ENCODE data around the gene UBE2C. TPM values are rescaled to one million over a fixed set of nuclear protein-coding genes. Genes with fewer than 3 reads are reported as not detected.
"Not testable (repeated sequence)": the region's sequence is repeated elsewhere in the genome, so short reads cannot be mapped to it uniquely, and the experiment has no call there.

Gene UBE2C
- total RNA-seq, 1 experiment from 2014 or later = 268 TPM

- no peak overlapping the region for H3K23ac ChIP-seq (ENCODE audit: insufficient read length, low read depth, low read length)
- H3K56ac ChIP-seq (ENCODE audit: insufficient read length, low read depth, low read length) = no peak overlapping the region
- H2BK5ac ChIP-seq (ENCODE audit: insufficient read length, low read length) = no peak overlapping the region
- no CpG with 5 or more reads among the region's 11 CpGs for WGBS (ENCODE audit: extremely low coverage, insufficient read length, low lambda C conversion rate)
- H3K27ac ChIP-seq (ENCODE audit: insufficient read length, low read depth, low read length) = no peak overlapping the region
- H3K14ac ChIP-seq (ENCODE audit: insufficient read depth, low read length) = no peak overlapping the region
- H2AK5ac ChIP-seq (ENCODE audit: insufficient read length, low read length) = no peak overlapping the region
- no peaks in the 10 kb centered on the region for H3K79me2 ChIP-seq (ENCODE audit: insufficient read depth, low read length)
- H3K4me2 ChIP-seq (ENCODE audit: insufficient read depth, insufficient read length, low read length) = no peak overlapping the region
- H3K36me3 Mint-ChIP-seq (ENCODE audit: insufficient read depth in 1 of 3, low read depth in 3 of 3) = peaks cover 22 to 46% (median 40%) of the 10 kb centered on the region in 3 experiments; a peak in 6 of 7 replicates
- no peak overlapping the region for H2BK15ac ChIP-seq (ENCODE audit: low read depth, low read length)
- no peak overlapping the region for H2BK12ac ChIP-seq (ENCODE audit: insufficient read length, low read depth, low read length)
- H3K4me1 Mint-ChIP-seq = peaks cover 10 to 15% of the 10 kb centered on the region in 2 experiments
- H3K23me2 ChIP-seq (ENCODE audit: insufficient read length, low read depth, low read length, poor library complexity, severe bottlenecking) = peaks cover 4% of the 10 kb centered on the region
- TF ChIP-seq CTCF (conservative IDR thresholded peaks at IDR 0.05) = no peak
- no peaks in the 10 kb centered on the region for H3K27me3 ChIP-seq (ENCODE audit: insufficient read depth, low read length)
- no peak overlapping the region for H3K27ac Mint-ChIP-seq
- no peaks in the 10 kb centered on the region for H4K20me1 ChIP-seq (ENCODE audit: control insufficient read depth, insufficient read depth, insufficient read length)
- H3K4me3 Mint-ChIP-seq = no peak overlapping the region
- no peak overlapping the region for H3K18ac ChIP-seq (ENCODE audit: insufficient read length, low read depth, low read length)
- no peak overlapping the region for H4K5ac ChIP-seq (ENCODE audit: insufficient read length, low read depth, low read length)
- H3K27me3 Mint-ChIP-seq (ENCODE audit: low read depth) = no peaks in the 10 kb centered on the region
- H2AFZ ChIP-seq (ENCODE audit: low read length) = no peak overlapping the region
- DNase-seq = no peak
- H4K91ac ChIP-seq (ENCODE audit: insufficient read length, low read depth, low read length) = no peak overlapping the region
- H2BK120ac ChIP-seq (ENCODE audit: low read depth, low read length, poor library complexity, severe bottlenecking) = no peak overlapping the region
- H3T11ph ChIP-seq (ENCODE audit: low read length) = no peak overlapping the region
- H3K4me1 ChIP-seq (ENCODE audit: insufficient read depth, low read length) = peaks cover 5% of the 10 kb centered on the region
- no peaks in the 10 kb centered on the region for H3K79me1 ChIP-seq (ENCODE audit: insufficient read depth, low read depth, low read length, poor library complexity, severe bottlenecking)
- no peak overlapping the region for H4K8ac ChIP-seq (replicated peaks; ENCODE audit: insufficient read length, low read depth, low read length)
- no peak overlapping the region for H2BK20ac ChIP-seq (ENCODE audit: low read depth, low read length, poor library complexity, severe bottlenecking)
- H3K9me3 Mint-ChIP-seq = no peaks in the 10 kb centered on the region; a peak in 1 of 5 replicates
- H3K9ac ChIP-seq (ENCODE audit: extremely low read depth, insufficient read length, low read length) = no peak overlapping the region
- H3K4ac ChIP-seq (ENCODE audit: low read depth, low read length) = no peak overlapping the region
- H3K9me3 ChIP-seq (ENCODE audit: control insufficient read depth, low read depth, low read length) = no peaks in the 10 kb centered on the region
These were observed 15.9 kb upstream of the UBE2C start for GRCh38 chr20:45796337-45797065.

GRCh38 chr20:45797510-45797909 lies 14.9 kb upstream of the UBE2C start:
- H2AFZ ChIP-seq (ENCODE audit: low read length); H2BK15ac ChIP-seq (ENCODE audit: low read depth, low read length); H3K4ac ChIP-seq (ENCODE audit: low read depth, low read length); H2BK12ac ChIP-seq (ENCODE audit: insufficient read length, low read depth, low read length); H3K79me2 ChIP-seq (ENCODE audit: insufficient read depth, low read length); H2BK120ac ChIP-seq (ENCODE audit: low read depth, low read length, poor library complexity, severe bottlenecking); H4K5ac ChIP-seq (ENCODE audit: insufficient read length, low read depth, low read length); H3K18ac ChIP-seq (ENCODE audit: insufficient read length, low read depth, low read length); H3K9ac ChIP-seq (ENCODE audit: extremely low read depth, insufficient read length, low read length); H4K8ac ChIP-seq (replicated peaks; ENCODE audit: insufficient read length, low read depth, low read length); H3K4me1 Mint-ChIP-seq; H4K91ac ChIP-seq (ENCODE audit: insufficient read length, low read depth, low read length); H3K27me3 Mint-ChIP-seq (ENCODE audit: low read depth); H3K4me3 Mint-ChIP-seq; H3K56ac ChIP-seq (ENCODE audit: insufficient read length, low read depth, low read length); H3T11ph ChIP-seq (ENCODE audit: low read length); H3K9me3 ChIP-seq (ENCODE audit: control insufficient read depth, low read depth, low read length); H3K79me1 ChIP-seq (ENCODE audit: insufficient read depth, low read depth, low read length, poor library complexity, severe bottlenecking); H3K27ac ChIP-seq (ENCODE audit: insufficient read length, low read depth, low read length); H3K14ac ChIP-seq (ENCODE audit: insufficient read depth, low read length); H3K4me1 ChIP-seq (ENCODE audit: insufficient read depth, low read length); H3K23ac ChIP-seq (ENCODE audit: insufficient read length, low read depth, low read length); H3K27me3 ChIP-seq (ENCODE audit: insufficient read depth, low read length); H2BK5ac ChIP-seq (ENCODE audit: insufficient read length, low read length); H3K23me2 ChIP-seq (ENCODE audit: insufficient read length, low read depth, low read length, poor library complexity, severe bottlenecking); H3K27ac Mint-ChIP-seq; H4K20me1 ChIP-seq (ENCODE audit: control insufficient read depth, insufficient read depth, insufficient read length); H3K9me3 Mint-ChIP-seq; H3K4me2 ChIP-seq (ENCODE audit: insufficient read depth, insufficient read length, low read length); H2AK5ac ChIP-seq (ENCODE audit: insufficient read length, low read length); H2BK20ac ChIP-seq (ENCODE audit: low read depth, low read length, poor library complexity, severe bottlenecking); DNase-seq: not testable (repeated sequence)
- H3K36me3 Mint-ChIP-seq (ENCODE audit: insufficient read depth in 1 of 3, low read depth in 3 of 3) = peaks cover 25 to 55% (median 49%) of the 10 kb centered on the region in 3 experiments; a peak in 6 of 7 replicates
- WGBS (ENCODE audit: extremely low coverage, insufficient read length, low lambda C conversion rate) = no CpG with 5 or more reads among the region's 1 CpG
